A673 (cell line): ENCODE results near the gene SLC31A1.

ENCODE experiments used
- CTCF ChIP-seq: fragments of 300-800, 200-600 bp; sonication (generic); conservative IDR thresholded peaks from 2 replicates; pipeline ENCODE4 v1.5.1; 2017; ENCODE audit warnings: low read depth, mild to moderate bottlenecking, antibody characterized with exemption, low read length, moderate library complexity, mixed read lengths
- EZH2 ChIP-seq: fragments of 200-600 bp; sonication (generic); IDR thresholded peaks from 2 replicates; pipeline ENCODE4 v1.6.1; 2017; ENCODE audit warnings: borderline replicate concordance, low read depth, mild to moderate bottlenecking, mixed read lengths, antibody characterized with exemption, low read length; ENCODE audit not compliant: poor library complexity, severe bottlenecking

GRCh38 chr9:113227436-113227835 lies 6.1 kb downstream of the SLC31A1 start:
- no peak for TF ChIP-seq CTCF
- no peak for TF ChIP-seq EZH2
